CD4-positive, alpha-beta T cell treated with Interleukin-15 for 4 hours (primary cell): ENCODE measurements around the gene CLTCL1.
"Not testable (repeated sequence)": the region's sequence is repeated elsewhere in the genome, so short reads cannot be mapped to it uniquely, and the experiment has no call there.

Source experiments
- DNase-seq: peaks from one replicate; pipeline ENCODE4 v3.0.0-alpha.2; 2020; ENCODE audit warnings: low spot score

CLTCL1 gene

DNA sequence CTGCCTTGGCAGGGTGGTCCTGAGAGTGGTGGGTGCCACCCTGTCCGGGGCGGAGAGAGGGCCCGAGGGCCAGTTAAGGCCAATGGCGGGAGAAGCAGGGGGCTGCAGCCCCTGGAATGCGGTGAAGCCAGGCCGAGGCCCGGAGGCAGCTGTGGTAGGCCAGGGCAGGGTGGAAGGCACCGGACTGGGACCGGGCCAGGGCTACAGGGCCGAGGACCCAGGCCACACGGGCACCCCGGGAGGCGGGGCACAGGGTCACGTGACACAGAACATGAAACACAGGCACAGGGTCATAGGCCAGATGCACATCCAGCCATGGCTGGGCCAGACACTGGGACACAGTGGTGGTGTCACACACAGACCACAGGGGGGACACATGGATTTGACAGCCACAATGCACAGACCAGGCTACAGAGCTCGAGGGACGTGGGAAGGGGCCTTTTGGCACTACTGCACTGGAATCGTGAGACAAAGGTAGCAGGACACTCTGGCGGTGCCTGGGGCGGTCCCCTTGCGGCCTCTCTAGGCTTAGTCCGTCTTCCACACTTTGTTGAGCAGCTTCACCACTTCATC is 115.8 kb downstream of the CLTCL1 start:
- no peak for DNase-seq

DNA sequence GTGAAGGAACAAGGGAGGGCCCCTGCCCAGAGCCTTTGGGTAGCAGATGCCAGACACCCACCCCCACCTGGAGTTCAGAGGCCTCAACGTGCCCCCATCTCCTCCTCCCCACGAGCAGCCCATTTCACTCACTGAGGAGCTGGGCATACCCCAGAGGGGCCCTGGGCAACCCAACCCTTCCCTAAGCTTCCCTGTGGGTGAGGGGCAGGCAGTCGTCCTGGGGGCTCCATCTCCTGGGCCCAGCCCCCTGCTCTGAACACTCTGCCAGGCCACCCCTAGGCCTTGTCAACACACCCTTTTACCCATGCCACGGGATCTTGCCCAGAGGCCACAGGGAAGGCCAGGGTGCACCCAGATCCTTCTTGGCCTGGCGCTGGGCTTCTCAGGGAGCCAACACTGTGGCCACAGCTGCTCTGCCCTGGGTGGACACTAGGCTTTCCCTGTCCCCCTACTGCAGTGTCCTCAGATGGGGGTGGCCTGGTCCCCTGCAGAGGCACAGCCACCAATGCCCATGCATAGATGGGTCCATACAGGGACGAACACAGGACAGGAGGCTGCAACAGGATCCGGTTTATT is 116.4 kb downstream of the CLTCL1 start:
- DNase-seq, result no peak

DNA sequence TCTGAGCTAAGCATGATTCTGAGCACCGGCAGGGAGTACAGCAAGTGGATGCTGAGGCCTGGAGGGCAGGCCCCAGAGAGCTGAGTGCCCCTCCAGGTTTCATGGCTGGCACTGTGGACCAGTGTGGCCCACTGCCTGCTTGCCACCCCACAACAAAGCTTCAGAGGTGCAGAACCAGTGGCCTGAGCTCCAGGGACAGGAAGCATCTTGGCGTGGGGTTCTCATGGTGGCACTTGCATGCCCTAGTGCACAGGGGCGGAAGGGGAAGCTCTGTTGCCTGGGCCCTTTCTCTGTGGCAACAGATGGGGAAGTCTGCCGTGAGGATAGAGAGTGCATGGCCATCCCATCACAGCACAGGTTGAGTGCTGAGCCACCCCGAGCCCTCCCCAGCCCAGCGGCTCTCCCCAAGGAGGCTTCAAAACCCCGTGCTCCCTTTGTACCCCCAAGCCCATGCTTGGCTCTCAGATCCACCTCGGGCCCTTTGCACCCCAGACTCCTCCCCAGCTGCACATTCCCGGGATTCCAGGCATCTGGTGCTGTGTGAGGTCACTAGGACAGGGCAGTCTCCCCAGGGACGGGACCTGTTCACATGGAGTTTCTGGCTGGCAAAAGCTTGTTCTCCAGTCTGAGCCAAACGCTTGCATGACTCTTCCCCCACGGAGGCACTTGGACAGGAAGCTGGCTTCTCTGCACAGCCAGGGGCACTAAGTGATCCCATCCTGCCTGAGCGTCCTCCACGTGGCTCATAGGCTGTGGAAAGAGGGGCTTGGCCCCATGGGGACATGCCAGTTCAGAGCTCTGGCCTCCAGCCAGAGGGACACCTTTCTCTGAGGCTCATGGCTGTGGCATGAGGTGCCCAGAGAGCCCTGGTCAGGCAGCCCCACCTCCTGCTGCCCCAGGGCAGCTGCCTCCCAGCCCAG is 117.2 kb downstream of the CLTCL1 start:
- no peak for DNase-seq

DNA sequence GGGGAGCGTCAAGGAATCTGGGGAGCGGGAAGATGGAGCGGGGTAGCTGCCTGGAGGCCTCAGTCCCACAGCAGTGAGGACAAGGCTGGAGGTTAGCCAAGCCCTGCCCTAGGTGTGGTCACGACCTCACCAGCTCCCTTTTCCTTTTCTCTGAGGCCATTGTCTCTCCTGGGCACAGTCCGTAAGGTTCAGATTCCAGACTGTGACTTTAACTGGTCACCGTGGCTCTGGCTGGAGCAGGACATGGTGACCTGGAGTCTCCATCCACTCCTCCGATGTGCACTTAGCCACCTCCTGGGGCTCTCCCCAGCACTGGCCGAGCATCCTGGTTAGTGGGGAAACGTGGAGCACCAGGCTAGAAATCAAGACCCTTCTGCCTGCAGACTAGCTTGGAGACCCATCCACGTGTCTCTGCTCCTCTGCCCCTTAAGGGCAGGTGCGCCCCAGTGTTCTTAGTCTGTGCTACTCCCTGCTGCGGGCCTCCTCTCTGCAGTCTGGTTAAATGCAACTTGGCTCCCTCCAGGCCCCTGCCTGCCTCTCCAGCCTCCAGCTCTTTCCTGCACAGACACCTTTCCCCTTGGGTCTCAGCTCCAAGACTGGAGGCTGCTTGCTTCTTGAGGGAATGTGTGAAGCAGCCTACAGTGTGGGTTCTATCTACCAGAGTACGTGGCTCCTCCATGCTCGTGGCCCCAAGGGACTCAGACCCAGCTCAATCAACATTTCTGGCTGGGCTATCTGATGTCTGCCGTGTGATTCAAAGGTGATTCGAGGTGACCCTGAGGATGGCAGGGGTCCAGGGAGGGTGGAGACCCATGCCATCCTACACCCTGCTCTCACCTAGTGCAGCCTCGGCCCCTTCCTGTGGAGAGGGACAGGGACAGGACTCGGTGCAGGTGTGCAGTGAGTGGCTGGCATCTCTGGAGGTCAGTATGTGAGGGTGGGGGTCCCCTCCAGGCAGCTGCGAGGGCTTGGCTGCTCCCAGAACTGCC is 118.2 kb downstream of the CLTCL1 start:
- no peak for DNase-seq

DNA sequence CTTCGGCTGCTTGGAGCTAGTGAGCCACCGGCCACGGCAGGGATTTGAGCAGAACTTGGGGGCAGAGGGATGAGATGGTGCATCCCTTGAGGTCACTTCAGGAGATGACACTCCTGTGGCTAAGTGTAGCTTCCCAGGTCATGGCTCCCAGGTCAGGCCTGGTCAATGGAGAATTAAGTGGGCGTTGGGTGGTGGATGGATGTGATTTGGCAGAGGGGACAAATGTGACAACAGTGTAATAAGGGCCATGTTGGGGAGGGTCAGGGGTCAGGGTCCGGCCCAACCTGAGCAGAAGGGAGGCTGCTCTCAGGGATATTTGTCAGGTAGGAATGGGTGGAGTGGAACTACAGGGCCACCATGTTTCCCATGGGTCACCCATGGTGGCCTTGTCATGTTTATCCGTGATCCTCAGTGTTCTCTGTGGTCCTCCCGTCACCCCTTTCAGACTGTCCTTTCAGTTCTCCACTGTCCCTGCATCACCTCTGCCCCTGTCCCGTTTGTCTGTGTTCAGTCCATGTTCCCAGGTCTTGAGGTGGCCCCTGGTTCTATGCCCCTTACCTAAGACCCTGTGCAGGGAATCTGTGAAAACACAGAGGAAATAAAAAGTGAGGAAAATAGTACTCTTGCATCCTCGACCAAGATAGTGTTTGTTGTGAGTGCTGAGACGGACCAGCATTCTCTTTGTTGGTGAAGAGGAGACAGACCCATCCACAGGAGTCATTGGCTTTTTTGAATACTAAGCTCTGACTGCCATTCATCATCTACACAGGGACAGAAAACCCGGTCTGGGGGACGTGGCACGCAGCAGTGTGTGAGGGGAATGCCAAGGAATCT is 119.1 kb downstream of the CLTCL1 start:
- no peak for DNase-seq

DNA sequence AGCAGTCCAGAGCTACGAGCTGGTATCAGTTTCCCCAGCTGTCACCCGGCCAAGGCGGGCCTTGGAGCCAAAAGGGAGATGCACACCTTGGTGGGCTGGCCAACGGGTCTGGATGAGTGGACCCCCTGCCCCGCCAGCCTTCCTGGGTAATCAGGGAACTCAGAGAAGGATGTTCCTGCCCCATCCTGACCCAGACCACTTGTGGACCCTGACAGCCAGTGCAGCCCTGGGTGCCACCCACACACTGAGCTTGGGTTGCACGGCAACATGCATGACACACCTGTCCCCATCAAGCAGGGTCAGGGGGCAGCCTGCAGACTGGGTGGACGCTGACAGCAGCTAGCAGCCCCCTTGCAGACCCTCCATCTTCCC is 121.6 kb downstream of the CLTCL1 start:
- DNase-seq, result no peak

DNA sequence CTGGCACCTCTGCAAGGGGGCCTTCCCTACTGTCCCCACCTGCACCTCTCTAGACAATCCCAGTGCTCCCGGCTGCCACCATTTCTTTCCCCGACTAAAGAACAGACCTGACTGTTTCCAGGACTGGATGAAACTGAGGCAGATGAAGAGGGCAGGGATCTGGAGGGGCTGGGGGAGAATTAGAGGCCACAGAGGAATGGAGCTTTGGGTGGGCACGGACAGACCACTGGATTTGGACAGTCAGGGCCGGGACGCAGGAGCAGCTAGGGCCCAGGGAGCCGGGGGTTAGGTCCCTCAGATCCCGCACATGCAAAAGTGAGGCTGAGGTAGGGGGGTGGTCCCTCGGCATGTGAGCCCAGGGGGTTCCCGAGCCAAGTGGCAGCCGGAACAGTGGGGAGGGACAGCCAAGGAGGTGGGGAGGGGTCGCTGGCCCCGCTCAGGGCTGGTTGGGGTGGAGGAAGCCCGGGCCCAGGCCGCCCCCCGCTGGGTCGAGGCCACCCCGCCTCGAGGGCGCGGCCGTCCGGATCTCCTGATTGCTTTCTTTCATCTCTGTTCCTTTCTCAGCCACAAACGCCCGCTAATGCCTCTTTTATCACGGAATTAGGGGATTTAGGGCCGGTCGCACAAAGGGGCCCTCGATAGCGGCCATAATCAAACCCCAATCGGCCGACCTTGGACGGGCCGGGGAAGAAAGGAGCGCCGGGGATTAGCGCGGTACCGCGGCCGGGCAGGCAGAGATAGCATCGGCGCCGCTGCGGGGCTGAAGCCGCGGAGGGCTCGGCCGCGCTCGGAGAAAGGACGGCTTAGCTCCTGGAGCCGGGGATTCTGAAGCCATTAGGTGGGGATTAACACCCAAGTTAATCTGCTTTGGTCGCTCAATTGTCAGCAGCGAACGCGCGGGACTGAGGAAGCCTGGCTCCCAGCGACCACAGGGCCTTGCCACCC is 122.2 kb downstream of the CLTCL1 start:
- DNase-seq, result no peak

DNA sequence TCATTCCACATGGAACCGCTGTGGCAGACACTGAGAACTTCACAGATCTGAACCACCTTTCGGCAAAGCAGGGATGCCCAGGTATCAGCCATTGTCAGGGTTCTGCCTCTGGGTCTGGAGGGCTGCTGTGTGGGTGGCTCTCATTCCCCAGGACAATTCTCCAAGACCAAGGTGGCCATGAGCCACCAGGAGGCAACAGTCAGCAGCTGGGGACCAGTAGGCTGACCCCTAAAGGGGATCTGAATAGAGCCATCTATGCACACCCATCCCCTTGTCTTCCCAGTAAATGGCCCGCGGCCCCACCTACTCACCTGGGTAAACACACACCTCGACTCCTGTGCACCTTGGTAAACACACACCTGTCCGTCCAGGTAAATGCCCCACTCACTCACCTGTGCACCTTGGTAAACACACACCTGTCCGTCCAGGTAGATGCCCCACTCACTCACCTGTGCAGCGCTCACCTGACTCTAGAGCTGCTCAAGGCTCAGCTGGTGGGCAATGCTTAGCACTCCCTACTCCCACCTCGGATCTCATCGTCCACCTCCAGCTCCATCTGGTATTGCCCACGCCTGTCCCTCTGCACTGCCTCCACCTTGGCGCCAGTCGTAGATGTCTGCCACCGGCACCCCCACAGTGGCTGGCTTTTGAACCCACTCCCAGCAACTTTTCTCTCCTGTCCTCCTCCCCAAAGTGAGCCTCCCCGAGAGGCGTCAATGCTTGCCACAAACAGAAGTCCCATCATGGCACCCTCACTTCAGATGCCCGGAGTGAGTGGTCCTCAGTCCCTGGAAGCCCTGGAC is 123.2 kb downstream of the CLTCL1 start:
- DNase-seq, result no peak

DNA sequence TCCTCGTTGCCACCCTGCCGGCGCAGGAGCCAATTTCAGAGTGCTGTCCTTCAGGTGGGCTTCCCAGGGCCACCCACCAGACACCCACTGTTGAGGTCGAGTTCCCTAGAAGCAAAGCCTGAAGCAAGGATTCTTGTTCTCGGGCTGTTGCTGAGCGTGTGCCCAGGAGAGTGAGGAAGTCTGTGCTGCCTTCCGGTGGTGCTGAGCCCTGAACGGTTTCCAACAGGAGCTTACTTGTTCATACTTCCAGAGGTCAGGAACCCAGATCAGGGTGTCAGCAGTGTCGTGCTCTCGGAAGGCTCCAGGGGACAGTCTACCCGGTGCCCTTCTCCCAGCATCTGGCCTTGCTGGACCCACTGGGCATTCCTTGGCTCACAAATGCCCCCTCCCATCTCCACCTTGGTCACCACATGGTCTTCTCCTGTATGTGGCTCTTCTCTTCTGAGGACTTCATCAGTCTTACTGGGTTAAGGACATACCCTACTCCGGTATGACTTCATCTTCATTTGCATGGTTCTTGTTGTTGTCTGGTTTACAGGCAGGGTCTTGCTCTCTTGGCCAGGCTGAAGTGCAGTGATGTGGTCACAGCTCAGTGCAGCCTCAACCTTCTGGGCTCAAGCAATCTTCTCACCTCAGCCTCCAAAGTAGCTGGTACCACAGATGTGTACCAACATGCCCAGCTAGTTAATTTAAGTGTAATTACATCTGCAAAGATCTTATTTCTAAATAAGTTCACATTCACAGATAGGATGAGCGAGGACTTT is 124.2 kb downstream of the CLTCL1 start:
- no peak for DNase-seq

DNA sequence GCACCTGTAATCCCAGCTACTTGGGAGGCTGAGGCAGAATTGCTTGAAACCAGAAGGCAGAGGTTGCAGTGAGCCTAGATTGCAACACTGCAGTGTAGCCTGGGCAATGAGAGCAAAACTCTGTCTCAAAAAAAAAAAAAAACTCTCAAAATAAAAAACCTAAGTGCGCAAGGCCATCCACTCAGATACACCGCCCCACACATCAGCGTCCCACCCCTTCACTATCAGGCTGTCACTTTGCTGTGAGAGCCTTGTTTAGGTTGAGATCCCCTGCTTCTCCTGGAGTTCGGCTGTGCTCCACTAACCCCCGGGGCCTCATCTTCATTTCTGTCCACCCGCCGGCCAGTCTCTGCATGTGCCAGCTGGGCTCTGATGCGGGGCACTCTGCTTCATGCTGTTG is 125.1 kb downstream of the CLTCL1 start:
- DNase-seq, result no peak

DNA sequence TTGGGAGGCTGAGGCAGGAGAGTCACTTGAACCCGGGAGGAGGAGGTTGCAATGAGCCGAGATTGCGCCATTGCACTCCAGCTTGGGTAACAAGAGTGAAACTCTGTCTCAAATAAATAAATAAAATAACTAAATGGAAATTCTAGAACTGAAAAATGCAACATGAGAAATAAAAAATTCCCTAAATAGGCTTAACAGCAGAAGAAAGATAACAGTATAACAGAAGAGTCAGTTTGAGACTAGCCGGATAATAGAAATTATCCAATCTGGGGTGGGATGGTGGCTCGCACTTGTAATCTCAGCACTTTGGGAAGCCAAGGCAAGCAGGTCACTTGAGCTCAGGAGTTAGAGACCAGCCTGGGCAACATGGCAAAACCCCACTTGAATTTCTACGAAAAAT is 127.1 kb downstream of the CLTCL1 start:
- no peak for DNase-seq

DNA sequence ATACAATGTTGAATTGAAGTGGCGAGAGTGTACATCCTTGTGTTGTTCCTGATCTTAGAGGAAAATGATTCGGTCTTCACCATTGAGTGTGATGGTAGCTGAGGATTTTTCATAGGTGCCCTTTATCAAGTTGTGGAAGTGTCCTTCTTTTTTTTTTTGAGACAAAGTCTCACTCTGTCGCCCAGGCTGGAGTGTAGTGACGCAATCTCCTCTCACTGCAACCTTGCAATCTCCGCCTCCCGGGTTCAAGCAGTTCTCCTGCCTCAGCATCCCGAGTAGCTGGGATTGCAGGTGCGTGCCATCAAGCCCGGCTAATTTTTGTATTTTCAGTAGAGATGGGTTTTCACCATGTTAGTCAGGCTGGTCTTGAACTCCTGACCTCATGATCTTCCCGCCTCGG is 132.9 kb downstream of the CLTCL1 start:
- not testable (repeated sequence) for DNase-seq

DNA sequence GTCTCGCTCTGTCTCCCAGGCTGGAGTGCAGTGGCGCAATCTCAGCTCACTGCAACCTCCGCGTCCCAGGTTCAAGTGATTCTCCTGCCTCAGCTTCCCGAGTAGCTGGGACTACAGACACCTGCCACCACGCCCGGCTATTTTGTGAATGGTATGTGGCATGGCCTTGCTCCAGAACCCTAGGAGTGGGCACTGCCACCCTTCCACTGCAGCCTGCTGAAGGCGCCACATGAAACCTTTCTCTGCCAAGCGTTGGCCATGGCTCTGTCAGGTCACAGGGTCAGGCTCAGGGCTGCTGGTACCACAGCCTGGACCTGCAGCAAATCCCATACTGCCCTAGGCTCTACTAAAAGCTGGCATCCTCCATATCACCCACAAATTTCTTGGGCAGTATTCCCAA is 135.4 kb downstream of the CLTCL1 start:
- DNase-seq, result not testable (repeated sequence)

DNA sequence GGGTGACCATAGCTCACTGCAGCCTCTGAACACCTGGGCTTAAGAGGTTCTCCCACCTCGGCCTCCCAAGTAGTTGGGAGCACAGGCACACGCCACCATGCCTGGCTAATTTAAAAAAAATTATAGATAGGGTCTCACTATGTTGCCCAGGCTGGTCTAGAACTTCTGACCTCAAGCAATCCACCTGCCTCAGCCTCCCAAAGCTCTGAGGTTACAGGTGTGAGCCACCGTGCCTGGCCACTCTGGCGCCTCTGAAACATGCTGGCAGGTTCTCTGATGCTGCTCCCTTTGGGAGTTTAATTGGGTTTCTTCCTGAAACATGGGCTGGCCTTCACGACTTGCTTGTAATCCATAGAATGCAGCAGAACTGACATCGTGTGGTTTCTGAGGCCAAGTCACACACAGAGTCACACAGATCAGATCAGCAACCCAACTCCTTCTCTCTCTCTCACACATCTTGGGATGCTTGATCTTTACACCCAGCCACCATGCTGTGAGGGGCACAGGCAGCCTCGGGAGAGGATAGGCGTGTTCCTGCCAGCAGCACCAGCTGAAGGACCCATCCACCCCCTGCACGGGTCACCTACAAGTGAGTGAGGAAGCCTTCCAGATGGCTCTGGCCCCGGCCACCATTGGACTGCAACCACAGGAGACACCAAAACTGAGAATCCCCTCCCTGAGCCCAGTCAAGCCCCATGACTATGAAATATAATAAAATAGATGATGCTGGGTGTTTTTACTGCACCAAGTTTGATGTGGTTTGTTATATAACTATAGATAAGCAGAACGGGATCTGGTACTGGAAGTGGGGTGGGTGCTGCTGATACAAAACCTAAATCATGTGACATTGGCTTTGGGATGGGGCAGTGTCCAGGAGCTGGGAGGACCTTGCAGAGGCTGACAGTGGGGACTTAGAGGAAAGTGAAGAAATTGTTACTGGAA is 138.3 kb downstream of the CLTCL1 start:
- DNase-seq, result no peak

DNA sequence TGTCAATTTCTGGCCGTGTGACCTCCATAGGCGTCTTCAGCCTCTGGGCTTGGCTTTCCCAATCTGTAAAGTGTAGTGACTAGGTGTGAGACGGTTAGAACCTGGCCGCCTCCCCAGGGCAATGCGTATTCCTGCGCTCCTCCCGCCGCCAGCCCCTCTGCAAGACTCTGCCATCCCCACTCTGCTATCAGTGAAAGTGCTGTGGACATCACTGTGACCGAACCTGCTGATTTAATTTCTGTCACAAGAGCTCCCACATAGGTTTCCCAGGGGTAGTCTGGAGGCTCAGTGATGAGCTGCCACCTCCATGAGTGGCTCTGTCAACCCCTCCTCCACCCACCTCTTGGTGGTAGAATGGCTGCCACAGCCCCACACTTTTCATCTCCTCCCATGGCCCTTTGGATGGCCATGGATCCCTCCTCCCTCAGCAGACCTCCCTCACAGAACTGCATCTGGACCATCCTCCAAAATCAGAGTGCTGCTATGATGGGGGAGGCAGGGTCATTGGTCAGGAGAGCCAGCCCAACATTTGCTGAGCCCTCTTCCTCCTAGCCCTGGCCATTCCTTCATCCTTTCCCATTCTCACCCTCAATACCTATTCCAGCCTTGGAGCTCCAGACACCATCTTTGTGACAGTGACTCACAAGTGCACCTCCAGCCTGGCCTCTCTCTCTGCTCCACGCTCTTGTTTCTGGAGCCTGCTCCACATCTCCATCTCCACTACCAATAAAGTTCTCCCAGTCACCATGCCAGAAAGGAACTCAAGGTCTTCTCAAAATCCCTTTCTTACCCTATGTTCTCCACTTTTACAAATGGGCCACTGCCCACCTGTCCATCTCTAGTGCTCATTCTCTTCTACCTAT is 140.0 kb downstream of the CLTCL1 start:
- DNase-seq, result no peak
